Renal pelvis (tissue), 4 donors: ENCODE data around the gene MAFB. TPM values are rescaled to one million over a fixed set of nuclear protein-coding genes. Genes with fewer than 3 reads are reported as not detected.

Experiments used
- DNase-seq: peaks from one replicate; pipeline ENCODE4 v3.0.0-alpha.2; 2013
- polyA plus RNA-seq, 3 donors: library from polyadenylated mRNA; unstranded; fragments of 120-200 nt; gene quantifications; one replicate each; pipeline ENCODE4 v1.2.1, GENCODE V29; 2013; ENCODE audit not compliant: insufficient read length in 3 of 3

The MAFB gene
- polyA plus RNA-seq, 3 donors, result 133 to 163 (median 143) TPM

- no peak for DNase-seq
Measured at GRCh38 chr20:40636486-40636885, 52.5 kb downstream of the MAFB start.

GRCh38 chr20:40635971-40636370, 53.1 kb downstream of the MAFB start:
- no peak for DNase-seq
